DMS53 (cell line): ENCODE results near the gene MEA1.

Experiments
- DNase-seq: peaks from one replicate; lab custom pipeline; 2025; lab: John Stamatoyannopoulos, UW

The MEA1 gene

DNA sequence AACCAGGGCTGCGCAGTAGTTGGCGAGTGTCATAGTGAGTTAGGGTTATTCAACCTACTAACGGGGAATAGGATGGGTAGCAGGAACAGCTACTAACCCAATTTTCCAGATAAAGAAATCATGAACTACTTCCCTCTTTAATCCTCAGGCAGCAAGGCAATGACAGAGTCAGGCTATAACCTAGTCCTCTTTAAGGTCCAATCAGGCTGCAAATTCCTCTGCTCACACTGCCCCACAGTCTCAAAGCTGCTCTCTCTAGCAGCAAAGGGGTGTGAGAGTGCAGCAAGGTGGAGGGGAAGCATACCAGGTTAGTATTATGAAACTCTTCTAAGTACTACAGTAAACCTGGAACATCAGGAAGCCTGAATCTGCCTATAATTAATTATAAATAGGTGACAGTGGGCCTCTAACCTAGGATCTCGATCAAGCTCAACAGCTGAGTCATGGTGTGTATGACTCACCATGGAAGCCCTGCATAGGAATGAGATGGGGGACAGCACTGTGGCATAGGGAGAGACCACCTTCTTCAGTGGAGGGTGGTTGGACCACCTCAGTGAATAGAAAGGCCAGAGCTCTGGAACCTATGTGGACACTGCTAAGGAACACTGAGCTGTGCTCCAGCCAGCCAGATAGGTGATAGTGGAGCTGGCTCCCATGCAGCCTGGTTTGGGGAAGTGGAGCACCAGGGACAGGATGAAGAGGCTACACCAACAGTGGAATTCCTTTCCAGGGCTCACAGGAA lies 42.7 kb downstream of the MEA1 start:
- peak; percentile 58 for DNase-seq

DNA sequence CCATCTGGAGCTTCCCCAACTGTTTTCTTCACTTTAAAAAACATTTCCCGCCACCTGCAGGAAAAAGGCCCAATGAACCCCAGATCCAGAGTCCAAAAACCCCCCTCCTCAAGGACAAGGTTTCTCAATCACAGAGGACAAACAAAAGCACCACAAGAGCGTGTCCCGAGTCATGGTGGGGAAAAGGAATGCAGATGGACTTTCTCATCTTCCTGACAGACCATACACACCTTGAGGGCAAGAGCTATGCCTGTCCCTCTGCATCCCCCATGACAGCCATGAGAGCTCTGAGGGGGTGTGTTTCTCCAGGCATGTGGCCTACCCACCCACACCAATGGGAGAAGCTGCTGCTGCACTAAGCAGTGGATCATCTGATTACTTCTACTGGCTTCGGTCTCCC lies 43.8 kb downstream of the MEA1 start:
- DNase-seq: no peak

DNA sequence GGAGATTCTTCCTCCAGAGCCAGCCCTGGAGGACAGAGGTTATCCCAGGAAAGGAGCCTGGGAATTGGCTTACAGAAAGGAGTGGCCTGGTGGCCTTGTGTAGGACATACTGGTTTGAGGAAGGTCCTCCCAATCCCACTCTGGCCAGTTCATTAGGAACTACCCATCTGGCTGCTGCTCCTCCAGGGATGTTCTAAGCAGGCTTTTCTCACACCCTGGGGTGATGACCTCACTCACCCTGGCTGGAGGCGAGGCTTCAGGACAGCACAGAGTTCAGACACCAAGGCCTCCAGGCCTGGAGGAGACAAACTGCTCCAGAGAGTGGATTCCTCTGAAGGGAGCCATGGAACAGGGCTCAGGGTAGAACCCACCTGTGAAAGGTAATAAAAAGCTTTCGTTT lies 44.3 kb downstream of the MEA1 start:
- DNase-seq: no peak

DNA sequence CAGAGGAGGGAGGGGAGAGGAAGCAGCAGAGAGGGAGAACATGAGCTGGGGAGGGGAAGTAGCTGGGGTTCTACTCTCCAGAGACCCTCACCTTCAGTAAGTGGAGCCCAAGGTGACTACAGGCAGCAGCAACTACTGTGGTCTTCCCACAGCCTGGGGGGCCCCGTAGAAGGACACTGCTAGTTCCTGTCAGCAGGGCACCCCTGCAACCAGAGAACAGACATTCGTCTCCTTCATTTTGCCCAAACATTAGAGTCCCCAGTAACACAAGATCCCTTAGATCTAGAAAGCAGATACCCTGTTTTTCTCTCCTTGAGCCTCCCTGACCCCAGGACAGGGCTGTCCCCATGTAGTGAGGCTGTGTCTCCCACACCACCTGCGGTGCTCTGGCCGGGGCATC lies 45.0 kb downstream of the MEA1 start:
- no peak for DNase-seq

DNA sequence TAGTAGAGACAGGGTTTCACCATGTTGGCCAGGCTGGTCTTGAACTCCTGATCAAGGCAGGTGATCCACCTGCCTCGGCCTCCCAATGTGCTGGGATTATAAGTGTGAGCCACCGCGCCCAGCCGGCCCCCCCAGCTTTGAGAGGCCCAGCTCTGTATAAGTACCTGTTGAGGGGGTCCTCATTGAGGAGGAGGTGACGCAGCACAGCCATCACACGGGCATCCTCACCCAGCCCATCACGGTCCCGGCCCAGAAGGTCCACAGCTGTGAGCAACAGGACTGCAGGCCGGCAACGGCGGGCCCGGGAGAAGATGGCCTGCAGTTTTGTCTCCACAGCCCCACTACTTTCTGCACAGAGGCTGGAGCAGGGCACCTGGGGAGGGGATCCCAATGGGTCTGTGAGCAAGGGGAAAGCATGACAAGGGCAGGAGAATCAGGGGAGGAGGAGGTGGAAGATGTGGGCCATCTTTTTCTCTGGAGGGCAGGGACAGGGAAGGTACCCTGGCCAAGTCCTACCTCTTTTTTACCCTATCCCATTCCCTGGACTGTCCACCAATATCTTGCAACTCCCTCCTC lies 45.5 kb downstream of the MEA1 start:
- DNase-seq: no peak

DNA sequence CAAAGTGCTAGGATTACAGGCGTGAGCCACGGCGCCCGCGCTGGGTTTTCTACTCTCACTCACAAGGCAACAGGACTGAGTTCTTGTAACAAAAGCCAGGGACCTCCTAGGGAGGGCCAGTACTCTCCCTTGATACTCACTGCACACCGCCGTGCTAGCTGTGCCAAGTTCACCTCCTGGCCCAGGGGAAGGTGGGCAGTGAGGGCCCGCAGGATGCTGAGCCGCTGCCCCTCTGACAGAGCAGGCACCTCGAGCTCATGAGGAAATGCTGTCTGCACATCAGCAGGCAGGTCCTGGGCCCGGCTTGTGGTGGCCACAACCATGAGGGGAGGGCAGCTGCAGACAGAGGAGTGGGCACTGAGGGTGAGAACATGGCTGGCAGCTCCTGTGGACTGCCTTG lies 46.5 kb downstream of the MEA1 start:
- no peak for DNase-seq

DNA sequence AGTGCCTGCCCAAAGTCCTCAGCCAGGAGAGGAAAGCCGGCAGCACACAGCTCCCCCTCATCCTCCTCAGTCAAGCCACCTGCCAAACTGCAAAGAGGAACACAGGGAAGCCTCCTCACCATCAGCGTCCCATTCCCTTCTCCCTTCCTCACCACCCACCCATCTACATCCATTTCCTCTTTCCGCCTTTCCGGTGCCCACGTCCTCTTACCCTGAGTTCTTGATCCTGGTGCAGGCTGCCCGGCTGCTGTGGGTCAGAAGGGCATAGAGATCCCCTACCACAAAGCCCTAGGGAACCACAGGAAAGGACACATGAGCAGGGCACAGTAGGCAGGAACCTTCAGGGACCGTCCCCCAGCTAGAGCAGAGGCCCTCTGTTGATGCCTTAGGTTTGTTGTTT lies 47.2 kb downstream of the MEA1 start:
- DNase-seq: no peak

DNA sequence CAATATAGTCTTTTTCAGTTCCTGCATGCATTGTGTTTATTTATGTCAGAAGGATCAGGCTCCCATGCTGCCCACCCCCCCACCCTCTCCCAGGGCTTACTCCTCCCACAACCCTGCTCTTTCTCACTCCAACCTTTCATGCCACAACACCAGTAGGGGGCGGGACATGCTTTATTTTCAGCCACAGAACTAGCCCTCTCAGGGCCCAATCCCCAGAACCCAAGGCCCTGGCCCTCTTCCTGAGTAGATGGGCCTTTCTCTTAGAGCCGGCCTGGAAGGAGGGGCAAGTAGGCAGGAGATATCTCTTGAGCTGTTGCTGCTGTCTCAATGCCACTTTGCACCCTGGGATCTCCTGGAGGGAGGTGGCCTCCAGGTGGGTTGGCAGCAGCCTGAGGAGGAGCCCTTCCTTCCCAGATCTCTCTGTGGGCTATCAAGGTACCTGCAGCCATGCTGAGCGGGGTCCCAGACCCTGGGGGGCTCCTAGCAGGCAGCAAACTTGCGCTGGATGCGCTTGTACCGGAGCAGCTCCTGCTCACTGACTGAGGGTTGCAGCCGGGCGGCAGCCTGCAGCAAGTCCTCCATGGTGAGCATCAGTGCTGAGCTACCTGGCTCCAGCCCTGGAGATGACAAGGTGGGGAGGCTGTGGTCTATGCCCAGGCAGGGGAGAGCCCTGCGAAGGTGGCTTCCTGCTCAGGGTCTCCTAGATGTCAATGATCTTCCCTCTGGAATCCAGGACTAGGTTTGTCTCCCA lies 49.7 kb downstream of the MEA1 start:
- DNase-seq: peak; percentile 79

DNA sequence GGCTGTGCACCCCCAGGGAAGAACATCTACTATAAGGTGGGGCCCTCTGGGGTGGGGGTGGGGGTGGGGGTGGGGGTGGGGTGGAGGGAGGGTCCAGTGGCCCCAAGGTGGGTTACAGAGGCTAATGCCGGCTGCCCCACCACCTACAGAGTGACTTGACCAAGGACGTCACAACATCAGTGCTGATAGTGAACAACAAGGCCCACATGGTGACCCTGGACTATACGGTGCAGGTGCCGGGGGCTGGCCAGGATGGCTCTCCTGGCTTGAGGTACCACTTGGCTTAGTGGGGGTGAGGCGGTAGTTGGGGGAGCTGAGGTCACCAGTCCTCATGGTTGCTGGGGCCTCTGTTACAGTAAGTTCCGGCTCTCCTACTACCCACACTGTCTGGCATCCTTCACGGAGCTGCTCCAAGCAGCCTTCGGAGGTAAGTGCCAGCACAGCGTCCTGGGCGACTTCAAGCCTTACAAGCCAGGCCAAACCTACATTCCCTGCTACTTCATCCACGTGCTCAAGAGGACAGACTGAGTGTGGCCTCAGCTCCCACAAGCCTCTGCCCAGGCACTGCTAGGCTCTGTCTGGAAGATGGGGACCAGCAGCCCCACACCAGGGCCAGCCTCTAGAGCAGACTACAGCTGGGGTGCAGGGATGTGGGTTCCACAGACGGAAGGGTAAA lies 50.4 kb downstream of the MEA1 start:
- DNase-seq: no peak

DNA sequence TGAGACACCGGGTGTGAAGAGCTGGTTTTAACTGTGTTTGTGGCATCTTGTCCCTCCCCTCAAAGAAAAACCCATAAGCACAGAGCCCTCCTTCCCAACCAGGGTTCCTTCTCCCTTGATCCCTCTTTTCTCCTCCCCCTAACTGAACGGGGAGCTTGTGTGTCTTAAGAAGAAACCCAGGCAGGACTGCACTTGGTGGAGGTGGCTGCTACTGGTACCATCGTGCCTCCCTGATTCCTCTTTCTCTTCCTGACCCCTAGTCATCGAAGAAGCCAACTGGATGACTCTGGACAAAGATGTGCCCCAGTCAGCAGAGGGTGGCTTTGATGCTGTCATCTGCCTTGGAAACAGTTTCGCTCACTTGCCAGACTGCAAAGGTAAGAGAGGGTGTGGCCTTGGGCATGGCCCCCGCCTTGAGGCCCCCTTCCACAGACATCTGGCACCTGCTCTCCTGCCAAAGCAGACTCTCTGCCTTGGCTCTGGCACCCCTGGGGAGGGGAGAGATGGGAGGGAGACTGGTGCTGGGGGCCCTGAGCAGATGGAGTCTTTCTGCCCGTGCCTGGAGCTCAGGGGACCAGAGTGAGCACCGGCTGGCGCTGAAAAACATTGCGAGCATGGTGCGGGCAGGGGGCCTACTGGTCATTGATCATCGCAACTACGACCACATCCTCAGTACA lies 51.1 kb downstream of the MEA1 start:
- DNase-seq: no peak

DNA sequence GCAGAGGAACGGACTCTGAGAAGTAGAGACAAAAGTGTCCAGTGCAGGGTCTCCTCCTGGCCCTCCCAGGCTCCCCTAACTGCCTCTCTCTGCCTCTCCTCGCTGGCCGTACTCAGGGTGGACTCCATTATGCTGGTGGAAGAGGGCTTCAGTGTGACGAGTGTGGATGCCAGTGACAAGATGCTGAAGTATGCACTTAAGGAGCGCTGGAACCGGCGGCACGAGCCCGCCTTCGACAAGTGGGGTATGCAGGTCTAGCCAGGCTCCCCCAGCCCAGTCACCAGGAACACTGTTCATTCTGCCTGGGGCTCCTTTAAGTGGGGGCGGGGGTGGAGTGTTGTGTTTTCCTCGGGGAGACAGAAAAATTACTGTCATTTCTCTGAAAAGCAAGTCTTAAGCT lies 51.6 kb downstream of the MEA1 start:
- DNase-seq: no peak
